Pancreas (tissue), 10 donors: ENCODE measurements around the gene PARP4. TPM values are rescaled to one million over a fixed set of nuclear protein-coding genes. Genes with fewer than 3 reads are reported as not detected.
"Not testable (repeated sequence)": the region's sequence is repeated elsewhere in the genome, so short reads cannot be mapped to it uniquely, and the experiment has no call there.

Experiments
- ATAC-seq, 4 donors: fragments of 200-7000 bp; cut with Tn5 transposase; one replicate each; pipeline versions ENCODE4 v1.8.0 to v1.9.1; 2020; ENCODE audit warnings: mild to moderate bottlenecking in 4 of 4, moderate library complexity in 4 of 4
- DNase-seq, 6 donors: peaks; one replicate each; pipeline ENCODE4 v3.0.0-alpha.2; 2020
- FAIRE-seq: peaks from 2 replicates; lab custom pipeline; 2012; peaks lifted over from hg19 to GRCh38; lab: Jason Lieb, UNC
- H3K27ac ChIP-seq, 4 donors: fragments of 200-600 bp; sonication (generic); 1 replicate in 3 of 4; 2 replicates in 1 of 4; pipeline versions ENCODE4 v1.5.0 to v1.8.0; 2020
- H3K27me3 ChIP-seq, 4 donors: fragments of 200-600 bp; one replicate each; pipeline ENCODE4 v1.8.0; 2021
- H3K36me3 ChIP-seq, 3 donors: fragments of 200-600 bp; sonication (generic) in 1 of 3; one replicate each; pipeline versions ENCODE4 v1.5.0 to v1.8.0; 2020 to 2021
- H3K4me1 ChIP-seq, 3 donors: fragments of 200-600 bp; one replicate each; pipeline ENCODE4 v1.8.0; 2021
- H3K4me3 ChIP-seq, 4 donors: fragments of 200-600 bp; sonication (generic) in 2 of 4; one replicate each; pipeline versions ENCODE4 v1.5.0 to v1.8.0; 2020 to 2021
- H3K9me3 ChIP-seq, 4 donors: fragments of 200-600 bp; one replicate each; pipeline ENCODE4 v1.8.0; 2021
- CTCF ChIP-seq, 4 donors: fragments of 200-600 bp; sonication (generic) in 3 of 4; IDR thresholded peaks; one replicate each; pipeline versions ENCODE4 v1.5.0 to v1.8.0; 2021; ENCODE audit warnings: antibody characterized with exemption in 4 of 4
- WGBS, 2 donors: extraction: QIAGEN DNeasy Blood & Tissue Kit; methylation state at CpG; one replicate each; pipeline ENCODE4 v1.1.7; 2013; 5-methylcytosine and 5-hydroxymethylcytosine counted together
- intact Hi-C, 3 donors: fragments of 100-400 bp; cut with DNase I; formaldehyde crosslinking; loops; one replicate each; pipeline versions ENCODE4 v1.11.1 to v1.14.2; 2022
- polyA plus RNA-seq, 2 donors: library from polyadenylated mRNA; stranded (reverse); fragments of 200-250 nt; gene quantifications; one replicate each; pipeline ENCODE4 v1.2.3, GENCODE V29; 2013
- total RNA-seq, 6 donors: library from RNA; stranded (reverse); fragmentation: NEBNext Ultra II Directional in 4 of 6; extraction: Animal tissue kit (Norgen Biotek cat#: 25700) in 4 of 6; gene quantifications; one replicate each; pipeline versions ENCODE4 v1.2.1 to v1.2.4, GENCODE V29; 2021 to 2023
- donor health status: healthy with polysubstance abuse.
- donor health status: DM: no; HTN: no; CAD: no; lungs with moderate emphysema.
- donor health status: DM: no; HTN: no; CAD: no.
- donor health status: control.
- donor health status: control.
- donor health status: Bipolar disorder and iron deficiency.
- donor health status: DM: yes; HTN: yes; CAD: no.
- donor health status: DM: no; HTN: no; CAD: no.
- donor health status: DM: no; HTN: no; CAD: no.
- donor health status: DM: yes; HTN: yes; CAD: no.

PARP4 gene
- 10 to 100 TPM; 14.1 to 33.4 (median 16.9) TPM for total RNA-seq
- 1 to 10 TPM; 7.9 to 9.1 TPM for polyA plus RNA-seq

GRCh38 chr13:24512197-24512907, at the start of gene PARP4:
Gene PARP4, minus strand, starts transcription at chr13:24512778. Its CDS starts 9,002 bp downstream, at chr13:24503776.
- DNase-seq: peak; percentile 71 to 89 (median 80)
- no peak for FAIRE-seq
- peaks cover 0 to 4% (median 0%) of the 10 kb centered on the region in 3 donors for H3K36me3 ChIP-seq
- no peak for TF ChIP-seq CTCF (IDR thresholded peaks at IDR 0.05)
- intact Hi-C loops: no loop called here
- 0 to 1% methylated on average over 62 to 63 of the region's 63 CpGs for WGBS, 2 donors
- H3K27me3 ChIP-seq: no peaks in the 10 kb centered on the region
- peak within 1 kb of the TSS; percentile 70 to 96 (median 84) for H3K4me3 ChIP-seq
- peaks cover 0 to 11% (median 5%) of the 10 kb centered on the region in 3 donors for H3K4me1 ChIP-seq
- H3K27ac ChIP-seq: peak within 1 kb of the TSS; percentile 96 to 98 (median 97)
- ATAC-seq: peak; percentile 96 to 98 (median 97)
- no peaks in the 10 kb centered on the region for H3K9me3 ChIP-seq

GRCh38 chr13:24560579-24561187, 48.1 kb upstream of the PARP4 start:
- FAIRE-seq, H3K9me3 ChIP-seq, H3K27me3 ChIP-seq, ATAC-seq, intact Hi-C loops, H3K4me3 ChIP-seq, H3K36me3 ChIP-seq, H3K27ac ChIP-seq, H3K4me1 ChIP-seq: not testable (repeated sequence)
- WGBS, 2 donors: 89 to 93% methylated on average over 32 to 34 of the region's 34 CpGs
- peak in 1 of 6 donors; percentile 40 for DNase-seq

- H3K27me3 ChIP-seq, H3K9me3 ChIP-seq, H3K4me1 ChIP-seq, intact Hi-C loops, ATAC-seq, H3K27ac ChIP-seq, H3K36me3 ChIP-seq, FAIRE-seq, H3K4me3 ChIP-seq, DNase-seq: not testable (repeated sequence)
- WGBS, 2 donors: 77 to 78% methylated on average over 9 to 11 of the region's 15 CpGs
Measured at GRCh38 chr13:24559431-24560218, 47.0 kb upstream of the PARP4 start.

GRCh38 chr13:24557081-24557480, 44.5 kb upstream of the PARP4 start:
- H3K36me3 ChIP-seq: no peaks in the 10 kb centered on the region
- TF ChIP-seq CTCF (IDR thresholded peaks at IDR 0.05): no peak
- no peak overlapping the region for H3K4me3 ChIP-seq
- 72 to 82% methylated on average over 5 of the region's 5 CpGs for WGBS, 2 donors
- intact Hi-C loops: no loop called here
- DNase-seq (no peak), ATAC-seq (no peak), FAIRE-seq (no peak)
- H3K4me1 ChIP-seq: no peaks in the 10 kb centered on the region
- H3K27me3 ChIP-seq: peaks cover 0 to 7% (median 1%) of the 10 kb centered on the region in 4 donors
- no peak overlapping the region for H3K27ac ChIP-seq
- no peaks in the 10 kb centered on the region for H3K9me3 ChIP-seq

GRCh38 chr13:24553892-24554291, 41.3 kb upstream of the PARP4 start:
- not testable (repeated sequence) for ATAC-seq
- 69 to 73% methylated on average over 5 of the region's 5 CpGs for WGBS, 2 donors

GRCh38 chr13:24541476-24542352, 29.1 kb upstream of the PARP4 start:
- H3K9me3 ChIP-seq, H3K4me1 ChIP-seq, H3K36me3 ChIP-seq, FAIRE-seq, H3K27ac ChIP-seq, intact Hi-C loops: not testable (repeated sequence)
- peak overlapping the region in 3 of 4 donors; percentile 12 to 40 (median 23) for H3K4me3 ChIP-seq
- ATAC-seq: peak; percentile 69 to 80 (median 76)
- DNase-seq: peak in 4 of 6 donors; percentile 19 to 67 (median 52)
- H3K27me3 ChIP-seq: peaks cover 0 to 14% (median 0%) of the 10 kb centered on the region in 4 donors
- 2 to 3% methylated on average over 50 to 73 of the region's 73 CpGs for WGBS, 2 donors

More at GRCh38 chr13:24553892-24554291, 41.3 kb upstream of the PARP4 start:
- intact Hi-C loops, H3K27me3 ChIP-seq, H3K36me3 ChIP-seq, H3K4me1 ChIP-seq, H3K9me3 ChIP-seq, H3K4me3 ChIP-seq, DNase-seq, FAIRE-seq, H3K27ac ChIP-seq: not testable (repeated sequence)
